Dermis microvascular lymphatic vessel endothelial cell (primary cell): ENCODE results near the gene MSANTD2. TPM values are rescaled to one million over a fixed set of nuclear protein-coding genes. Genes with fewer than 3 reads are reported as not detected.
"Not testable (repeated sequence)": the region's sequence is repeated elsewhere in the genome, so short reads cannot be mapped to it uniquely, and the experiment has no call there.

ENCODE experiments used
- DNase-seq, 2 donors: peaks; one replicate each; pipeline versions ENCODE4 v3.0.0 to v3.0.0-alpha.2; 2010; ENCODE audit warnings: low read depth in 2 of 2
- total RNA-seq: library from RNA; depleted of rRNA; stranded (reverse); fragments of >200 nt; gene quantifications from 2 replicates; pipeline ENCODE4 v1.2.1, GENCODE V29; 2014

MSANTD2 gene
- total RNA-seq, 1 donor from 2014 or later = 4.4 TPM

DNA sequence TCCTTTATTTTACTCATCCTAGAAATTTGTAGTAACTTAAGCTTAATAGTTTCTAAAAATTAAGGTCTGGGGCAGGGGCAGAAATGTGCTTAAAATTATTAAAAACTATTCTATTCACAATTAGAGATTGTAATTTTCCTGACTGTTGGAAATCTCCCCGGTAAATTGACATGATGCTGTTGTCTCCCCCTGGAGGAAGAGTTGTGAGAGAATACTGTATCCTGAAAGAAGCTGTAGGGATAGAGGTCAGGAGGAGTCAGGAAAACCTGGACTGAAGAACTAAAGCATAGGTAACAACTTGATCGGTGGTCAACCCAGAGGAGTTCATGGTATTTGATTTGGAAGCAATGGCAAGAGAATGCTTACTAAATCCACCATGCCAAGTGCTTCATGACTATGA lies 21.9 kb downstream of the MSANTD2 start:
- DNase-seq = peak in 1 of 2 donors; percentile 20

GRCh38 chr11:124776865-124777645 lies 23.2 kb downstream of the MSANTD2 start:
- no peak for DNase-seq

DNA sequence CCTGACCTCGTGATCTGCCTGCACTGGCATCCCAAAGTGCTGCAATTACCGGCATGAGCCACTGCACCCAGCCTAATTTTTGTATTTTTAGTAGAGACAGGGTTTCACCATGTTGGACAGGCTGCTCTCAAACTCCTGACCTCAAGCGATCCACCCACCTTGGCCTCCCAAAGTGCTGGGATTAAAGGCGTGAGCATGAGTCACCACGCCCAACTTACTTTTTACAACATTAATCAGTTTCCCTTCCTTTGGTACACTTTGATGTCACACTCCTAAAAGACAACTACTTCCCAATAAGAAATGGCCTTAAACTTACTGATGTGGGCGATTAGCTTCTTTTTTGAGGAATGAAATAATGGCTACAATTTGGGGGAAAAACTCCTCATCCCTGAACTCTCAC lies 29.2 kb downstream of the MSANTD2 start:
- not testable (repeated sequence) for DNase-seq

DNA sequence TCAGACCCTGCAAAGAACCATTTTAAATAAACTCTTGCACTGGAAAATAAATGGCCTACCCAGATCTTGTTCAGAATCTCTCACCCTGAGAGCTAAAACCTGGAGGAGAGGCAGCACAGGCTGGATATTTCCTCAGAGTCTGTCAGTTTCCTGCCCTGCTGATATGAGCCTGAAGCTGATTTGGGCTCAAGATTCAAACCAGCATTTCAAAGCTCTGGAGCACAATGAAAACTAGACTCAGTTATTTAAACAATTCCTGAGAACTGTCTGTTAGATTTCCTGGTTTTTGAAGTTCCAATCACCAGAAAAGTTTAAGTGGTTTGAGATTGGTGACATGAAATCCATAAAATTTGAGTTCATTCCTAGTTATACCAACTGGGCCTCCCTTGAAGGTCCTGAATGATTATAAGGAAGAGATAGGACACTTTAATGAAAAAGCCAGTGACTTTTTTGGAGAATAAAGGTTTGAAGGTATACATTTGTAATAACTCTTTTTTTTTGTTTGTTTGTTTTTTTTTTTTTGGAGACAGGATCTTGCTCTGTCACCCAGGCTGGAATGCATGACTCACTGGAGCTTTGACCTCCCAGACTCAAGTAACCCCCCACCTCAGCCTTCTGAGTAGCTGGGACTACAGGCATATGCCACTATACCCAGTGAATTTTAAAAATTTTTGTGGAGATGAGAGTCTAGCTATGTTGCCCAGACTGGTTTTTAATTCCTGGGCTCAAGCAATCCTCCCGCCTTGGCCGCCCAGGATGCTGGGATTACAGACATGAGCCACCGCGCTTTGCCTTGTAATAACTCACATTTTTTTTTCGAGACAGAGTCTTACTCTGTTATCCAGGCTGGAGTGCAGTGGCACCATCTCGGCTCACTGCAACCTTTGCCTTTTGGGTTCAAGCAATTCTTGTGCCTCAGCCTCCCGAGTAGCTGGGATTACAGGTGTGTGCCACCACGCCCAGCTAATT lies 30.1 kb downstream of the MSANTD2 start:
- DNase-seq = peak in 1 of 2 donors; percentile 72

- DNase-seq = no peak
Measured at GRCh38 chr11:124768914-124769313, 31.3 kb downstream of the MSANTD2 start.

GRCh38 chr11:124766156-124766555 lies 34.0 kb downstream of the MSANTD2 start:
- DNase-seq = no peak

DNA sequence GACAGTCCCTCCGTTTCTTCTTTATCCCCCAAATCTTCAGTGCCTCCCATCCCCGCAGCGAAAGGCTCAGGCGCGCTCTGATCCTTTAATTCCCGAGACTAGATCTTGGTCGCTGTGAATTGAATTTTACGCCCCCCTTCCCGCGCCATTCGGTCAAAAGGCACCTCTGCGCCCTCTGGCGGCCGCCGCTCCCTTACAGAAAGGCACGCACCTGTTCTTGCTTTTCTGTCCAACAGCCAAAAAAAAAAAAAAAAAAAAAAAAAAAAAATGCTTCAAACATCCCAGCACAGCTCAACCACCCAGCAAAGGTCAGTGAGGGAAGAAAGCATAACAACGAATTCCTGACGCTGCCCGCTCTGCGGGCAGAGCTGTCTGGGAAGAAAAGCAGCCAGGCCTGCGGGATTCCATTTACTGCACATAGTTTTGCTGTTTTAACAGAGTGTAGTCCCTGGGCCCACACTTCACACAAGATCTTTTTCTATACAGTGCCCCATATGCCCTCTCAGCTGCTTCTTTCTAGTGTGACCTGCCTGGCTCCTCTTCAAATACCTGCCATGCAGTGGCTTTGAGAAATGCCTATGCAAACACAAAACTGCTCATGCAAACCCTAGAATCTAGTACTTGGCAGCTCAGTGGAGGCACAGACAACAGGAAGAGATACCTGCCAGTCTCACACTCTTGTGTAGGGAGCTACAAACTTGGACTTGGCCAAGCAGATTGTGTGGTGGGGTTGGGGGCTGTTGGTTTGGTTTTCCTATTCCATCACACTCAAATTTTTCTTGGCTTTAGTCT lies 36.9 kb downstream of the MSANTD2 start:
- DNase-seq = peak; percentile 61 to 89

GRCh38 chr11:124762624-124763155 lies 37.5 kb downstream of the MSANTD2 start:
- peak in 1 of 2 donors; percentile 50 for DNase-seq

DNA sequence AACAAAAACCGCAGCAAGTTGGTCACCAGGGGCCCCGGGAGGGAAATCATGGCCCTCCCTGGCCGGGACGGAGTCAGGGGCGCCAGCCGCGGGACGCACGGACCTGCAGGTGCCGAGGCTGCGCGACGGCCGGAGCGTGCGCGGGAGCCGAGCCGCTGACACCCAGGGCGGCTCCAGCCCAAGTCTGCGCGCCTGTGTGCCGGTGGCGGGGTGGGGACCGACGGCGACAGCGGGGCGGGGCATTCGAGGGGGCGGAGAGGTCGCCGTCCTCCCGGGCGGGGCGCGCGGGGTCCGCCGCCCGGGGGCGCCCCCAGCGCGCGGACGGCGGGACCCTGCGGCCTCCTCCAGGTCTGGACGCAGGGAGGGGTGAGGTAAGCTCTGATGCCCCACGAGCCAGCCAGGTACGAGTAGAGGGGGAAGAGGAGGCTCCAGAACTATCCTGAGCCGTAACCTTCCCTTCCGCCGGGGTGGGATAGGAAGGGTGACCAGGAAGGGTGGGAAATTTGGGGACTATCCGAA lies 38.0 kb downstream of the MSANTD2 start, which contains the start of gene ESAM:
ESAM (minus strand) TSS at position 186 of the 519 bp plus-strand sequence; CDS start at position 50, 136 bp downstream.
- peak in 1 of 2 donors; percentile 40 for DNase-seq

DNA sequence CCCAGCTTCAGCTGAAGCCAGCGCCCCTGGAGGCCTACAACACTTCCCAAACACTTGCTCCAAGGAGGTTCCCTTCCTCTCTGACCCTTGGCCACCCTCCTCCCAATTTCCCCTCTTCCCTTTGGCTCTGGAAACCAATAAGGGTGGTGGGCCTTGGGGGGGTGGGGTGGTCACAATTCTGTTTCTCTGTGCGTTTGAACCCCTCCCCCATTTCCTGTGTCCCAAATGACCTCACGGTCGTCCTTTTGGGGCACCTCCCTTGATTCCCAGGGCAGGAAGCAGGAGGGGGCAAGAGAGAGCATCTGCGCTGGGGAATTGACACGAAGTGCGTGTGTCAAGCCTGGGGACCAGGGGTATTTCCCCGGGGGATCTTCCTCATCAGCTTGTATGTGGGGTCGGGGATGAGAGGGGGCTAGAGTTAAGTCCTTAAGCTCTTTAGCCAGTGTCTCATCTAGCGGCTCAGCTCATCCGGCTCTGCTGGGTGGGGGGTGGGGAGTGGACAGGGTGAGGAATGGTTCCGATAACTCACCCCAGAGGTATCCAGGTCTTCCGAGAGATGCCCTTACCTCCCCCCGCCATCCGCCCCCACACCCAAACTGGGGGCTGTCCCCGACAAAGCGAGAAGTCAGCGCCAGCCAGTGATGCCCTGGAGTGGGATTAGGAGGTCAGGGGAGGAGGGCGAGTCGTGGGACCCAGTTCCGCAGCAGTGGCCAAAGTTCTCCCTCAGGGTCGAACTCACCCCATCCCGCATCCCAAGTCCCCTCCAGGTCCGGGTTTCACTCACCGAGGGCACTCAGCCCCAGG lies 38.7 kb downstream of the MSANTD2 start:
- DNase-seq = peak in 1 of 2 donors; percentile 43

DNA sequence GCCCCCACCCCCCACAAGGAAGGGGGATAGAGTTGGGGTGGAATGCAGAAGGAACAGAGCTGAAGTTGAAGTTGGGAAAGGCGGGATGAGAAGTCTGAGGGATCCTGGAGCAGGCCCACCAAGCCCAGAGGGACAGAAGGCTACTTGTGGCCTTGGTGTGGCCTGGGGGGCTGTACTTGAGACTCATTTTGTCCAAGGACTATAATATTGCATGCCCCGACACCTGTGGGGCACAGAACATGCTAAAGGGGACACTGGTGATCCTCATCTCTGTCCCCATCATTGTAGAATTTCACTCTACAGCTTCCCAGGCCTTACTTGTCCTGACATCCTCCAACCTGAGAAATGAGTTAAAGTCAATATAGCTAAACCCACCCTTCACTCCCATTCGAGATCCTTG lies 39.4 kb downstream of the MSANTD2 start:
- DNase-seq = peak in 1 of 2 donors; percentile 17

GRCh38 chr11:124760205-124760652 lies 40.0 kb downstream of the MSANTD2 start:
- peak in 1 of 2 donors; percentile 60 for DNase-seq

DNA sequence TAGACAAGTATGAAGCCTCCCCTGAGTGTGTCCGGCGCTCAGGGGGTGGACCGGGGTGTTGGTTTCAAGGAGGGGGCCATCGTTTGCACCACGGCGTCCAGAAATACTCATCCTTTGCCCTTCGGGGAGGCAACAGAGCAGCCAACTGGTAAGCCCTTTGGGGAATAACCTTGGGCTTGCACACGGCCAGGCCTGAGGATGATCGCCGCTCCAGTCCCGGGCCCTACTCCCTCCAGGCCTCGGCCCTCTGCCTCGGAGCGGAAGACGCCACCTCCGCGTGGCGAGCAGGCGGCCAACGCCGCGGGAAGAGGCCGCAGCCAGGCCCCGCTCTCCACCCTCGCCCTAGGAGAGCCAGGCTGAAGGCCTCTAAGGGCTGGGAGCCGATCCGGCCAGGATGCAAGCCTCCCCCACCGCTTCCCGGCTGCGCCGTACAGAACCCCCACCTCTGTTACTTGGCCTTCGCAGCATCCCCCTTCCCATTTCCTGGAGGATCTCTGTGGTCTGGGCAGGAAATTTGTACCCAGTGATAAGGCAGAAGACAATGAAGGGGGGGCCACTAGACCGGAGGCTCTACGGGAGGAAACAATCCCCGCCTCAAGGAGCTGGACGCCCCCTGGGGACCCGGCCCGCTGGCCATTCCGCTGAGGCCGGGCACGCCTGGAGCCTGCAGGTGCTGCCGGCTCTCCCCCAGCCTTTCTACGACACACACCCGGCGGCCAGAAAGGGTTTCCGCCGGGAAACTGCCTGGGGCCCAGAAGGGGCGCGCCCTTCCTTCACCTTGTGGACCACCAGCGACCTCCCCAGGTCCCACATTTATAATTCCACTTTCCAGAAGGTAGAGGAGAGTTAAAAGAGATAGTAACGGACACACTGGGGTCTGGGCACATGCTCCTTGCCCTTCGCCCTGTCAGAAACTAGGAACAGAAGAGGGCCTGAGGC lies 40.7 kb downstream of the MSANTD2 start:
- DNase-seq = peak in 1 of 2 donors; percentile 99

GRCh38 chr11:124758355-124759265 lies 41.6 kb downstream of the MSANTD2 start:
- peak in 1 of 2 donors; percentile 89 for DNase-seq

- no peak for DNase-seq
Measured at GRCh38 chr11:124757320-124757719, 42.9 kb downstream of the MSANTD2 start.

DNA sequence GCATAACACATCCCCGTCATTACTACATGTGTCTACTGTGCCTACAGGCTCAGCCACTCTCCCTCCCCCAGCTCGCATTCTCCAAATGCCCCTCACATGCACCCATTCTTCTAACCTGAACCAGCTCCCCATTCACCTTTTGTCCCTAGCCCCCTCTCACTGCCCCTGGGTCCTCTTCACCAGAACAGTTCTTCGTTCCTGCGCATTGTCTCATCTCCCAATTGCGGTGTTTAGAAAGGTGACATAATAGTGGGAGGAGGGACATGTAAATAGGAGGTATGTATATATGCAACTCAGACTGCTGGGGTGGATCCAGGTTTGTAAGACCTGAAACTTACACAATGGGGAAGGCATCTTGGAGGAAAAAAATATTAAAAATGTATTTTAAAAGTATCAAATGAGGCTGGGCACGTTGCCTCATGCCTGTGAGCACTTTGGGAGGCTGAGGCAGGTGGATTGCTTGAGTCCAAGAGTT lies 43.4 kb downstream of the MSANTD2 start:
- no peak for DNase-seq

- no peak for DNase-seq
Measured at GRCh38 chr11:124756033-124756752, 44.0 kb downstream of the MSANTD2 start.
